ENCODE measurements around the gene PPIL4.

Gene PPIL4

DNA sequence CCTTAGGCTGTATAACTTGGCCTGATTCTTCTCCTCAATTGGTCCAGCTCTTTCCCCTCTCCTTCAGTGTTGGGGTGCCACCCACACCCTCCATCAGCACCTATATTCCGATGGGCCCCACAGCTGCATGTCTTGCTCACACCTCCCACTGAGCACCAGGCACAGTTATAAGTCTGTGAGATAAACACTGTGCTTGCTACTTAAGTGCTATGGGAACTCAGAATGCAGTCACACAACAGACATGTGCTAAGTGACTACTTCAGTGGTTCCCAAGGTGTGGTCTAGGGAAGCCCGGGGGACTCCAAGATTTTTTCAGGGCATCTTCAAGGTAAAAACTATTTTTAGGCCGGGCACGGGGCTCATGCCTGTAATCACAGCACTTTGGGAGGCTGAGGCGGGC lies 68.3 kb downstream of the PPIL4 start:
- Mint-ChIP-seq H3K27me3 (ENCODE audit: low read depth) (peaks cover 27% of the 10 kb centered on the region), H3K4me1 (peaks cover 13% of the 10 kb centered on the region), H3K36me3 (ENCODE audit: low read depth) (no peaks in the 10 kb centered on the region), H3K27ac (no peak overlapping the region), H3K4me3 (no peak overlapping the region), H3K9me3 (no peaks in the 10 kb centered on the region)
- TF ChIP-seq, protein P1, sequence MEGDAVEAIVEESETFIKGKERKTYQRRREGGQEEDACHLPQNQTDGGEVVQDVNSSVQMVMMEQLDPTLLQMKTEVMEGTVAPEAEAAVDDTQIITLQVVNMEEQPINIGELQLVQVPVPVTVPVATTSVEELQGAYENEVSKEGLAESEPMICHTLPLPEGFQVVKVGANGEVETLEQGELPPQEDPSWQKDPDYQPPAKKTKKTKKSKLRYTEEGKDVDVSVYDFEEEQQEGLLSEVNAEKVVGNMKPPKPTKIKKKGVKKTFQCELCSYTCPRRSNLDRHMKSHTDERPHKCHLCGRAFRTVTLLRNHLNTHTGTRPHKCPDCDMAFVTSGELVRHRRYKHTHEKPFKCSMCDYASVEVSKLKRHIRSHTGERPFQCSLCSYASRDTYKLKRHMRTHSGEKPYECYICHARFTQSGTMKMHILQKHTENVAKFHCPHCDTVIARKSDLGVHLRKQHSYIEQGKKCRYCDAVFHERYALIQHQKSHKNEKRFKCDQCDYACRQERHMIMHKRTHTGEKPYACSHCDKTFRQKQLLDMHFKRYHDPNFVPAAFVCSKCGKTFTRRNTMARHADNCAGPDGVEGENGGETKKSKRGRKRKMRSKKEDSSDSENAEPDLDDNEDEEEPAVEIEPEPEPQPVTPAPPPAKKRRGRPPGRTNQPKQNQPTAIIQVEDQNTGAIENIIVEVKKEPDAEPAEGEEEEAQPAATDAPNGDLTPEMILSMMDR (IDR thresholded peaks at IDR 0.05; ENCODE audit: unreplicated experiment in 3 of 3), result no peak

GRCh38 chr6:149476789-149477455 lies 68.9 kb downstream of the PPIL4 start:
- TF ChIP-seq, protein P1 (IDR thresholded peaks at IDR 0.05; ENCODE audit: unreplicated experiment in 3 of 3), result no peak
- H3K27me3 Mint-ChIP-seq (ENCODE audit: low read depth), result peaks cover 27% of the 10 kb centered on the region
- H3K27ac Mint-ChIP-seq, result no peak overlapping the region
- H3K4me1 Mint-ChIP-seq, result peaks cover 8% of the 10 kb centered on the region
- H3K4me3 Mint-ChIP-seq, result no peak overlapping the region
- H3K36me3 Mint-ChIP-seq (ENCODE audit: low read depth), result no peaks in the 10 kb centered on the region
- no peaks in the 10 kb centered on the region for H3K9me3 Mint-ChIP-seq

DNA sequence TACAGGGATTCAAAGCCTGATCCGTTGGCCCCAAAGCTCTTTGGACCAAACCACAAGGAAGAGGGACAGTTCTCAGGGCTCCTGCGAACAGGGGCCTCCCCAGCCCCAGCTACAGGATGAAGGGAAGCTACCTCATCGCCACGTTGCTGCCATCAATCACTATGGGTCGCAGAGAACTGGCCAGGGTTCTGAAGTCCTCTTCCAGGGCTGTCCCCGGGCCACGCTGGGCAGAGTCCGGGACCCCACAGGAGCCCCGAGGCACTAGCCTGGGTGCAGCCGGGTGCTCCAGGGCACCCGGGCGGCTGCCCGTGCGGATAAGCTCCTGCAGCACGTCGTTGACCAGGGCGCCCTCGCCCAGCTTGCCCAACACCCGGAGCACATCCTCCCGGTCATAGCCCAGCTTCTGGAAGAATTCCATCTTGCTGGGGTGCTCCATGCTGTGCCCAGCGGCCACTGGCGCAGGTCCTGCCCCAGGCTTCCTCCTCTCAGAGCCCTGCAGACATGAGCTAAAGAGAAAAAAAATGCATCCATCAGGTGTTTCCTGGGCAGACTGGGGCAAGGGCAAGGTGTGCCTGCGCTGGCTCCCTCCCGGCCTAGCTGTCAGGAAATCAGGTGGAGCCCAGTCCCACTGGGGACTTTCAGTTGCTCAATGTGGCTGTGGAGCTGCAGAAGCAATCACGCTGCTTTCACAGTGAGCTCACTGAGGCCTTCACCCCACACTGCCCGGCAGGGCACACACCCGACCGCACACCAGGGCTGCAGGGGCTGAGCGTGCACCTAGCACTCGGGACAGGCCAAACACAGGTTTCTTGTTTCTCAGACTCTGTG lies 71.5 kb downstream of the PPIL4 start:
- H3K4me3 Mint-ChIP-seq, result no peak overlapping the region
- H3K36me3 Mint-ChIP-seq (ENCODE audit: low read depth), result no peaks in the 10 kb centered on the region
- H3K27ac Mint-ChIP-seq, result no peak overlapping the region
- TF ChIP-seq, protein P1 (IDR thresholded peaks at IDR 0.05; ENCODE audit: unreplicated experiment in 3 of 3), result no peak
- no peaks in the 10 kb centered on the region for H3K9me3 Mint-ChIP-seq
- peaks cover 21% of the 10 kb centered on the region for H3K27me3 Mint-ChIP-seq (ENCODE audit: low read depth)
- H3K4me1 Mint-ChIP-seq, result peaks cover 8% of the 10 kb centered on the region

DNA sequence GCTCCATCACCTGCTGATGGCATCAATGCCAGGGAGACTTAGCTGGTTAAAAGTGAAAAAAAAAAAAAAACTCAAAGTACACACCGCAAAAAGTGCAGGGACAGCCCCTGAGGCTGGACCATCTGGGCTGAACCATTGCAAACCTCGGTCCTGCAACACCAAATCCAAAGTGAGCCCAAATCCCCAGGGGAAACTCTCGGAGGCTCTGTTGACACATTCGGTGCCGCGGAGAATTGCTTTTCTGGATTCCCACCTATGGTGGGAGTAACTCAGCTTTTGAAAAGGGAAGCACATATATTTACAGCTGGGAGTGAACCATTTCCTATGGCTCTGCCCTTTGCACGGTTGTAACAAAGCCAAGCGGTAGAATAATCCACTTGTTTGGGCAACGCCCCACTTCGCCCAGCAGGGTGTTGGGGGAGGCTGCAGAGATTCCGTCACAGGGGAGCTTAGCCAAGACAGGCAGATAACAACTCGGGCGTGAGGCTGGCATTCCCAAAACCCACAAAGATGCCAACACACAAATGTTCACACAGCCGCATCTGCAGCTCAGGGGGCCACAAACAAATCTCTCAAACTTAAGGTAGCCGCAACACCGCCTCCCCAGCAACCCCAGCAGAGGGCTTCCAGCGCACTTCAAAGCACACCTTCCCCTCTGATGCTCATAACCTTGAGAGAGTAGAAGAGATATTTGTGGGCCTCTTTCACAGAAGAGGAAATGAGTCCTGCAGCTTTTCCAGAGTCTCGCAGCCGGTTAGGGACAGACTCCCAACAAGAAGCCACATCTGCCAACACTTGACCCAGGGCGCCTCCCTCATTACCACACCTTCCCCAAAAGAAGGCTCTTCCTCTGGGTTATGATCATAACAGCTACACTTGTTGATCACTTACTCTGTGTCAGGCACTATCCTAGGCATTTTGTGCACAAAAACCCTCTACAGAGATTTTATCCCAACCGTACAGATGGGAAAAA lies 72.5 kb downstream of the PPIL4 start:
- no peak overlapping the region for H3K27ac Mint-ChIP-seq
- no peaks in the 10 kb centered on the region for H3K36me3 Mint-ChIP-seq (ENCODE audit: low read depth)
- H3K4me3 Mint-ChIP-seq, result no peak overlapping the region
- H3K27me3 Mint-ChIP-seq (ENCODE audit: low read depth), result peaks cover 20% of the 10 kb centered on the region
- H3K4me1 Mint-ChIP-seq, result peaks cover 8% of the 10 kb centered on the region
- TF ChIP-seq, protein P1 (IDR thresholded peaks at IDR 0.05; ENCODE audit: unreplicated experiment in 3 of 3), result no peak
- H3K9me3 Mint-ChIP-seq, result no peaks in the 10 kb centered on the region

GRCh38 chr6:149472241-149472640 lies 73.6 kb downstream of the PPIL4 start:
- Mint-ChIP-seq H3K4me3 (no peak overlapping the region), H3K36me3 (ENCODE audit: low read depth) (no peaks in the 10 kb centered on the region), H3K27ac (no peak overlapping the region), H3K9me3 (no peaks in the 10 kb centered on the region), H3K27me3 (ENCODE audit: low read depth) (peaks cover 30% of the 10 kb centered on the region), H3K4me1 (peaks cover 8% of the 10 kb centered on the region)
- TF ChIP-seq, protein P1 (IDR thresholded peaks at IDR 0.05; ENCODE audit: unreplicated experiment in 3 of 3), result no peak

Data from nephron (organoid).